Subcutaneous adipose tissue (tissue), 4 donors: Measurements from ENCODE around the gene ZHX3. TPM values are rescaled to one million over a fixed set of nuclear protein-coding genes. Genes with fewer than 3 reads are reported as not detected.

Experiments
- CTCF ChIP-seq: fragments of 450-650 bp; IDR thresholded peaks from one replicate; pipeline ENCODE4 v1.5.1; 2016; ENCODE audit warnings: low read depth, mild to moderate bottlenecking, control low read depth, antibody characterized with exemption, moderate library complexity
- total RNA-seq, 4 donors: library from RNA; depleted of rRNA; stranded (reverse); fragments of >200 nt; gene quantifications; one replicate each; pipeline ENCODE4 v1.1.0, GENCODE V29; 2016

ZHX3 gene
- total RNA-seq, 4 donors from 2014 or later = 31.0 to 50.9 (median 37.9) TPM

GRCh38 chr20:41169791-41170351 lies 147.7 kb downstream of the ZHX3 start:
- TF ChIP-seq CTCF = no peak

GRCh38 chr20:41169162-41169690 lies 148.3 kb downstream of the ZHX3 start:
- TF ChIP-seq CTCF = no peak

- TF ChIP-seq CTCF = no peak
Observed at GRCh38 chr20:41168281-41169161, 149.0 kb downstream of the ZHX3 start.

- no peak for TF ChIP-seq CTCF
Observed at GRCh38 chr20:41167481-41168253, 149.9 kb downstream of the ZHX3 start.

GRCh38 chr20:41167118-41167470 lies 150.4 kb downstream of the ZHX3 start:
- TF ChIP-seq CTCF = no peak

GRCh38 chr20:41166201-41167117 lies 151.1 kb downstream of the ZHX3 start:
- no peak for TF ChIP-seq CTCF
